RPMI7951 (cell line): ENCODE measurements around the gene CHST15. TPM values are rescaled to one million over a fixed set of nuclear protein-coding genes. Genes with fewer than 3 reads are reported as not detected.

ENCODE experiments used
- DNase-seq: peaks from one replicate; pipeline ENCODE4 v3.0.0-alpha.2; 2012; ENCODE audit warnings: low read depth
- total RNA-seq: library from RNA; depleted of rRNA; stranded (reverse); fragments of >200 nt; shearing (Covaris generic); gene quantifications from 2 replicates; pipeline ENCODE4 v1.2.3, GENCODE V29; 2014

CHST15 gene
- total RNA-seq, 1 experiment from 2014 or later: 36.4 TPM

GRCh38 chr10:124065382-124066125 lies 27.8 kb downstream of the CHST15 start:
- DNase-seq: no peak

GRCh38 chr10:124064676-124065075 lies 28.7 kb downstream of the CHST15 start:
- no peak for DNase-seq

GRCh38 chr10:124063750-124064603 lies 29.4 kb downstream of the CHST15 start:
- DNase-seq: peak; percentile 74

GRCh38 chr10:124062390-124062789 lies 31.0 kb downstream of the CHST15 start:
- DNase-seq: peak; percentile 79

- no peak for DNase-seq
These were observed 32.4 kb downstream of the CHST15 start for GRCh38 chr10:124061030-124061429.

GRCh38 chr10:124060148-124060720 lies 33.2 kb downstream of the CHST15 start:
- no peak for DNase-seq

- no peak for DNase-seq
These were observed 33.8 kb downstream of the CHST15 start for GRCh38 chr10:124059551-124059950.

- DNase-seq: peak; percentile 30
These were observed 34.9 kb downstream of the CHST15 start for GRCh38 chr10:124058346-124059003.

GRCh38 chr10:124057601-124058000 lies 35.8 kb downstream of the CHST15 start:
- no peak for DNase-seq

- DNase-seq: no peak
These were observed 36.9 kb downstream of the CHST15 start for GRCh38 chr10:124056337-124056980.

- DNase-seq: peak; percentile 63
These were observed 39.4 kb downstream of the CHST15 start for GRCh38 chr10:124053971-124054370.

- DNase-seq: no peak
These were observed 40.8 kb downstream of the CHST15 start for GRCh38 chr10:124052561-124052960.

GRCh38 chr10:124050021-124051015 lies 43.1 kb downstream of the CHST15 start:
- DNase-seq: no peak

- peak; percentile 69 for DNase-seq
These were observed 43.9 kb downstream of the CHST15 start for GRCh38 chr10:124049484-124049883.

- DNase-seq: peak; percentile 35
These were observed 44.8 kb downstream of the CHST15 start for GRCh38 chr10:124048371-124049290.

GRCh38 chr10:124047427-124048152 lies 45.8 kb downstream of the CHST15 start:
- no peak for DNase-seq

GRCh38 chr10:124045801-124046355 lies 47.5 kb downstream of the CHST15 start:
- DNase-seq: no peak

- no peak for DNase-seq
These were observed 48.1 kb downstream of the CHST15 start for GRCh38 chr10:124045276-124045675.
